HT1080 (cell line): ENCODE data around the gene TAS1R3. TPM values are rescaled to one million over a fixed set of nuclear protein-coding genes. Genes with fewer than 3 reads are reported as not detected.

Source experiments
- DNase-seq: peaks from one replicate; pipeline ENCODE4 v3.0.0-alpha.2; 2015; ENCODE audit warnings: low read depth
- total RNA-seq: library from RNA; depleted of rRNA; stranded (reverse); fragments of >200 nt; shearing (Covaris generic); gene quantifications from 2 replicates; pipeline ENCODE4 v1.2.3, GENCODE V29; 2014

TAS1R3 gene
- total RNA-seq, 1 experiment from 2014 or later, result 0.08 TPM

GRCh38 chr1:1320666-1321448 is 10.2 kb upstream of the TAS1R3 start:
- DNase-seq, result no peak

- no peak for DNase-seq
Measured at GRCh38 chr1:1321477-1321876, 9.6 kb upstream of the TAS1R3 start.

GRCh38 chr1:1322418-1322817 is 8.7 kb upstream of the TAS1R3 start:
- no peak for DNase-seq

GRCh38 chr1:1322952-1323351 is 8.1 kb upstream of the TAS1R3 start:
- no peak for DNase-seq

GRCh38 chr1:1324084-1324523 is 7.0 kb upstream of the TAS1R3 start:
- no peak for DNase-seq

- peak; percentile 65 for DNase-seq
Measured at GRCh38 chr1:1324524-1325287, 6.4 kb upstream of the TAS1R3 start, which contains the start of the genes CPTP and INTS11. TSS of gene CPTP (plus strand) at chr1:1324802. CDS start at chr1:1326911, 2,109 bp downstream. TSS of gene INTS11 (minus strand) at chr1:1324660. CDS start at chr1:1324608, 52 bp downstream.

- no peak for DNase-seq
Measured at GRCh38 chr1:1325288-1326074, 5.6 kb upstream of the TAS1R3 start.

GRCh38 chr1:1326075-1326605 is 4.9 kb upstream of the TAS1R3 start:
- no peak for DNase-seq

- DNase-seq, result no peak
Measured at GRCh38 chr1:1327291-1327690, 3.8 kb upstream of the TAS1R3 start.

- no peak for DNase-seq
Measured at GRCh38 chr1:1328254-1328653, 2.8 kb upstream of the TAS1R3 start.

GRCh38 chr1:1329304-1330210 is 1.5 kb upstream of the TAS1R3 start:
- no peak for DNase-seq

GRCh38 chr1:1330366-1331067 is 563 bp upstream of the TAS1R3 start:
- no peak for DNase-seq

GRCh38 chr1:1332031-1332755 is 1.1 kb downstream of the TAS1R3 start:
- no peak for DNase-seq

GRCh38 chr1:1332774-1333480 is 1.8 kb downstream of the TAS1R3 start:
- DNase-seq, result no peak

GRCh38 chr1:1333551-1334241 is 2.6 kb downstream of the TAS1R3 start:
- no peak for DNase-seq

GRCh38 chr1:1334835-1335234 is 3.8 kb downstream of the TAS1R3 start:
- no peak for DNase-seq

- no peak for DNase-seq
Measured at GRCh38 chr1:1335283-1335682, 4.2 kb downstream of the TAS1R3 start.

GRCh38 chr1:1335792-1336248 is 4.7 kb downstream of the TAS1R3 start:
- DNase-seq, result no peak
